ENCODE measurements around the gene CACNB2. TPM values are rescaled to one million over a fixed set of nuclear protein-coding genes. Genes with fewer than 3 reads are reported as not detected.
"Not testable (repeated sequence)": the region's sequence is repeated elsewhere in the genome, so short reads cannot be mapped to it uniquely, and the experiment has no call there.

CACNB2 gene
- total RNA-seq, 1 experiment from 2014 or later = not detected

GRCh38 chr10:18164748-18165361 lies 24.6 kb downstream of the CACNB2 start:
- CTCF ChIA-PET = no interaction called here
- intact Hi-C loops (cut with micrococcal nuclease; ENCODE audit: unreplicated experiment) = no loop called here
- no peaks in the 10 kb centered on the region for H3K4me1 Mint-ChIP-seq (ENCODE audit: low read depth, unreplicated experiment)
- DNase-seq = no peak
- no peak overlapping the region for H3K4me3 Mint-ChIP-seq (ENCODE audit: low read depth, unreplicated experiment)
- peaks cover 14% of the 10 kb centered on the region for H3K9me3 Mint-ChIP-seq (ENCODE audit: low read depth, unreplicated experiment)
- H3K27ac Mint-ChIP-seq (ENCODE audit: unreplicated experiment) = no peak overlapping the region
- BruUV-seq (replicated peaks) = no TSS peak
- H3K36me3 Mint-ChIP-seq (ENCODE audit: insufficient read depth, unreplicated experiment) = no peaks in the 10 kb centered on the region
- peaks cover 26% of the 10 kb centered on the region for H3K27me3 Mint-ChIP-seq (ENCODE audit: unreplicated experiment)
- TF ChIP-seq CTCF (IDR thresholded peaks at IDR 0.05; ENCODE audit: unreplicated experiment) = no peak

- BruUV-seq (replicated peaks) = no TSS peak
- CTCF ChIA-PET = no interaction called here
- intact Hi-C loops (cut with micrococcal nuclease; ENCODE audit: unreplicated experiment) = no loop called here
- no peak for TF ChIP-seq CTCF (IDR thresholded peaks at IDR 0.05; ENCODE audit: unreplicated experiment)
- peaks cover 30% of the 10 kb centered on the region for H3K27me3 Mint-ChIP-seq (ENCODE audit: unreplicated experiment)
- no peak overlapping the region for H3K27ac Mint-ChIP-seq (ENCODE audit: unreplicated experiment)
- H3K9me3 Mint-ChIP-seq (ENCODE audit: low read depth, unreplicated experiment) = peaks cover 5% of the 10 kb centered on the region
- no peaks in the 10 kb centered on the region for H3K36me3 Mint-ChIP-seq (ENCODE audit: insufficient read depth, unreplicated experiment)
- H3K4me1 Mint-ChIP-seq (ENCODE audit: low read depth, unreplicated experiment) = no peaks in the 10 kb centered on the region
- H3K4me3 Mint-ChIP-seq (ENCODE audit: low read depth, unreplicated experiment) = no peak overlapping the region
- DNase-seq = no peak
These were observed 38.7 kb downstream of the CACNB2 start for GRCh38 chr10:18178854-18179483.

- H3K9me3 Mint-ChIP-seq (ENCODE audit: low read depth, unreplicated experiment) = peaks cover 5% of the 10 kb centered on the region
- no peak overlapping the region for H3K4me3 Mint-ChIP-seq (ENCODE audit: low read depth, unreplicated experiment)
- no peaks in the 10 kb centered on the region for H3K4me1 Mint-ChIP-seq (ENCODE audit: low read depth, unreplicated experiment)
- H3K27ac Mint-ChIP-seq (ENCODE audit: unreplicated experiment) = no peak overlapping the region
- no peak for DNase-seq
- BruUV-seq (replicated peaks) = no TSS peak
- CTCF ChIA-PET = no interaction called here
- intact Hi-C loops (cut with micrococcal nuclease; ENCODE audit: unreplicated experiment) = no loop called here
- no peak for TF ChIP-seq CTCF (IDR thresholded peaks at IDR 0.05; ENCODE audit: unreplicated experiment)
- no peaks in the 10 kb centered on the region for H3K36me3 Mint-ChIP-seq (ENCODE audit: insufficient read depth, unreplicated experiment)
- peaks cover 21% of the 10 kb centered on the region for H3K27me3 Mint-ChIP-seq (ENCODE audit: unreplicated experiment)
These were observed 39.7 kb downstream of the CACNB2 start for GRCh38 chr10:18179891-18180290.

- H3K36me3 Mint-ChIP-seq (ENCODE audit: insufficient read depth, unreplicated experiment); CTCF ChIA-PET; BruUV-seq (replicated peaks); H3K9me3 Mint-ChIP-seq (ENCODE audit: low read depth, unreplicated experiment); intact Hi-C loops (cut with micrococcal nuclease; ENCODE audit: unreplicated experiment); DNase-seq; H3K27ac Mint-ChIP-seq (ENCODE audit: unreplicated experiment); H3K4me3 Mint-ChIP-seq (ENCODE audit: low read depth, unreplicated experiment); H3K4me1 Mint-ChIP-seq (ENCODE audit: low read depth, unreplicated experiment): not testable (repeated sequence)
- H3K27me3 Mint-ChIP-seq (ENCODE audit: unreplicated experiment) = peaks cover 10% of the 10 kb centered on the region
These were observed 41.2 kb downstream of the CACNB2 start for GRCh38 chr10:18181382-18181781.

- no peaks in the 10 kb centered on the region for H3K27me3 Mint-ChIP-seq (ENCODE audit: unreplicated experiment)
- H3K9me3 Mint-ChIP-seq (ENCODE audit: low read depth, unreplicated experiment) = peaks cover 2% of the 10 kb centered on the region
- H3K4me1 Mint-ChIP-seq (ENCODE audit: low read depth, unreplicated experiment) = no peaks in the 10 kb centered on the region
- TF ChIP-seq CTCF (IDR thresholded peaks at IDR 0.05; ENCODE audit: unreplicated experiment) = no peak
- intact Hi-C loops (cut with micrococcal nuclease; ENCODE audit: unreplicated experiment) = no loop called here
- DNase-seq = no peak
- no peaks in the 10 kb centered on the region for H3K36me3 Mint-ChIP-seq (ENCODE audit: insufficient read depth, unreplicated experiment)
- H3K4me3 Mint-ChIP-seq (ENCODE audit: low read depth, unreplicated experiment) = no peak overlapping the region
- CTCF ChIA-PET = interaction anchor here (0.8 kb wide), 1 partner anchor 444 kb away, joined by 3 read pairs; no protein-coding TSS in a partner anchor
- no TSS peak for BruUV-seq (replicated peaks)
- H3K27ac Mint-ChIP-seq (ENCODE audit: unreplicated experiment) = no peak overlapping the region
These were observed 45.4 kb downstream of the CACNB2 start for GRCh38 chr10:18185621-18186020.

Data from Calu3 (cell line).